Activated naive CD4-positive, alpha-beta T cell treated with anti-CD3 and anti-CD28 coated beads for 36 hours (primary cell): ENCODE measurements around the gene ZEB2. TPM values are rescaled to one million over a fixed set of nuclear protein-coding genes. Genes with fewer than 3 reads are reported as not detected.

Source experiments
- CTCF ChIA-PET: fragments of 350-600 bp; sonication (Branson Sonifier 250); formaldehyde crosslinking; loops from one replicate; lab custom pipeline; 2021; ENCODE audit warnings: antibody characterized with exemption; lab: Charles Lee
- DNase-seq: peaks from one replicate; pipeline ENCODE4 v3.0.0-alpha.2; 2020
- H3K27ac Mint-ChIP-seq: one replicate; pipeline ENCODE4 v1.8.0; 2021; ENCODE audit warnings: mild to moderate bottlenecking, mixed read lengths
- H3K27me3 Mint-ChIP-seq: one replicate; pipeline ENCODE4 v1.8.0; 2021; ENCODE audit warnings: low read depth, mixed read lengths
- H3K36me3 Mint-ChIP-seq: one replicate; pipeline ENCODE4 v1.8.0; 2021; ENCODE audit warnings: low read depth, mixed read lengths
- H3K4me1 Mint-ChIP-seq: one replicate; pipeline ENCODE4 v1.8.0; 2021; ENCODE audit warnings: low read depth, mixed read lengths
- H3K4me3 Mint-ChIP-seq: one replicate; pipeline ENCODE4 v1.8.0; 2021; ENCODE audit warnings: mild to moderate bottlenecking, moderate library complexity, mixed read lengths
- H3K9me3 Mint-ChIP-seq: one replicate; pipeline ENCODE4 v1.8.0; 2021; ENCODE audit warnings: mixed read lengths
- intact Hi-C: fragments of 100-400 bp; cut with micrococcal nuclease; formaldehyde crosslinking; loops from one replicate; pipeline ENCODE4 v1.15.1; 2023
- total RNA-seq, 2 experiments: library from RNA; stranded (reverse); gene quantifications; one replicate each; pipeline ENCODE4 v1.2.3, GENCODE V29; 2021

The ZEB2 gene
- total RNA-seq, 2 experiments from 2014 or later, result 4.3 to 4.9 TPM

DNA sequence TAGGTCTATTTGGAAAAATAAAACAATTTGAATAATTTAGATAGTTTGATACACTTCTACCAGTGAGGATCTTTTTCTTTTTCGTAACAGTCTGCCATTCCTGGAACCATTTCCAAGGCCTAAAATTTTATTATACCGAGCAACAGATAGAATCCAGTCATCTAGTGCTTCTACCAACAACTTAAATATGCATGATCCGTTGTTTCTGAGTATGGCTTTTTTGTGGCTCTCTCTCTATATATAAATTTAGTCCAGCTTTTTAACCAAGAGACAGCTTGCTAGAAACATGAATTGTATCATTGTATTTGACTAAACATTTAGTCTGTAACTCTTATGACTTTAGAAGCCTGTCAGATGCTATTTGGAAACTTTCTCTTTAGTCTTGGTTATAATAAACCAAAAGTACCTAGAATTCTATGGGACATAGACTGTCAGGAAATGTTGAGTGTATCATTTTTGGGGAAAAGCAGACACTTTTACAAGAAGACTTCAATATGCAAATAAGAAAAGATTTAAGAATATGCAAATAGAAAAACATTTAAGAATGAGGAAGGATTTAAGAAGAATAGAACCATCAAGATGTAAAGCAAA is 161.4 kb downstream of the ZEB2 start:
- no peaks in the 10 kb centered on the region for H3K9me3 Mint-ChIP-seq
- DNase-seq, result no peak
- intact Hi-C loops, result loop anchor here (1.0 kb wide), 5 partner anchors 25 to 175 kb away; no protein-coding TSS in a partner anchor
- CTCF ChIA-PET, result no interaction called here
- H3K27ac Mint-ChIP-seq, result peak overlapping the region; percentile 7
- no peaks in the 10 kb centered on the region for H3K27me3 Mint-ChIP-seq
- no peak overlapping the region for H3K4me3 Mint-ChIP-seq
- H3K4me1 Mint-ChIP-seq, result peaks cover 18% of the 10 kb centered on the region
- no peaks in the 10 kb centered on the region for H3K36me3 Mint-ChIP-seq

DNA sequence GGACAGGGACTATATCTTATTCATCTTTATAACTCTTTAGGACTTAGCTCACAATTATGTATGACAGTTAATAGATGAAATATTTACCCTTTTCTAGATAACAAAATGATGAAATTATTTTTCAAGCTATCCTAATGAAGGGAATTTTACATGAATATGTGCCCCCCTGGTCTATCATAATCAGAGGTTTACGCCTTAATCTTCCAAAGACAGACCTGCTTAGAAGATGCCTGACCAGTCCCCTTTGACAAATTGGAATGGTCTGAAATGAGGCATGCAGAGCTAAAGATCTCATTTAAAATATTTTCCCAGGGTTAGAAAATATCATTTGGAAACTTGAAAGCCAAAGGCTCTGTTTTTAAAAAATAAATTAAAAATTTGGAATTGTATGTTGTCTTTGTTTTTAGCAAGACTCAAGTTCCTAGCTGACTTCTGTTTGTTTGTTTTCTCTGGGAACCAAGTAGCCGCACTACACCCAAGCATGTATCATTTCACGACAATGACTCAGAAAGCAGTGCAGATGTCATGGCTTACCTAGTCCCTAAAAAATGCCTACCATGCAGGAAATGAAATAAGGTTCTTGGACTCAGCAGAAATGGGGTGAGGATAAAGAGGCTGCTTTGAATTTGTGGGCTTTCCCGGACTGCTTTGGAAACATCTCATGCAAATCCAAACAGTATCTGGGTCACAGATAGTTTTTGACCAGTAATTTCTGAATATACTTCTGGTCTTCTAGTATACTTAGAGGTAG is 162.1 kb downstream of the ZEB2 start:
- no peaks in the 10 kb centered on the region for H3K27me3 Mint-ChIP-seq

DNA sequence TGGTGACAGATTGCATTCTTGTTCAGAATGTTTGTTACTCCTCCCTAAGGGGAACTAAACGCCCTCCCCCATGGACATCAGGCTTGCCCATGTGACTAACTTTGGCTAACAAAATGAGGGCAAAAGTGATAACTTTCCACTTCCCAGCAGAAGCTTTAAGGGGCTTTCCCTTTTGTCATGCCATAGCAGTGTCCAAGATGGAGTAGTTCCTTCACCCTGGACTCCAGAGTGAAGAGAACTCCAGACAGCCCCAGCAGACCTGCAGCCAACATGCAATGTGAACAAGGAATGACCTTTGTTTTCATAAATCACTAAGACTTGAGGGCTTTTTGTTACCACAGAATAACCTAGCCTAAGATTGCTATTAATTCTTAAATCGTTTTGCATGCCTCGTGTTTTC is 163.5 kb downstream of the ZEB2 start:
- no peaks in the 10 kb centered on the region for H3K36me3 Mint-ChIP-seq
- intact Hi-C loops, result no loop called here

More for the DNA sequence above, 162.1 kb downstream of the ZEB2 start:
- CTCF ChIA-PET, result no interaction called here
- DNase-seq, result peak; percentile 47
- Mint-ChIP-seq H3K4me3 (no peak overlapping the region), H3K36me3 (no peaks in the 10 kb centered on the region), H3K27ac (no peak overlapping the region), H3K9me3 (no peaks in the 10 kb centered on the region), H3K4me1 (peaks cover 18% of the 10 kb centered on the region)
- intact Hi-C loops, result loop anchor here (1.0 kb wide), 5 partner anchors 26 to 174 kb away; no protein-coding TSS in a partner anchor

DNA sequence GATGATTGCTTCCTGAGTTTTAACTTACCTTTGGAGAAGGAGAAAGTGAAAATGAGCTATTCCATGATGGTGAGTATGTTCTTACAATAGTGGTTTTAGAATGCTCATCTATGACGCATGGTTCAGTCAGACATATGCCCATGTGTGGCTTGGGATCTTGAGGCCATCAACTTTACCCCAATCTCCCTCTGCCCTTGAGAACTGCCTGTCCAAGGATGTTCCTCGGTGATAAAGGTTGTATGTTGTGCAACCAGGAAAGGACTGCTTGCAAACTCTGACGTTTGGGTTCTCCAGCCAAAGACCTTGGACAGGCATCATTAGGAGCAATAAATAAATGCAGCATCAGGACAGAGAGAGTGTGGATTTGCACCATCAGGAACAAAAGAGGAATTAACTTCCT is 165.0 kb downstream of the ZEB2 start:
- peaks cover 31% of the 10 kb centered on the region for H3K4me1 Mint-ChIP-seq
- H3K36me3 Mint-ChIP-seq, result no peaks in the 10 kb centered on the region
- no peak overlapping the region for H3K27ac Mint-ChIP-seq
- H3K9me3 Mint-ChIP-seq, result no peaks in the 10 kb centered on the region
- DNase-seq, result no peak
- no peak overlapping the region for H3K4me3 Mint-ChIP-seq
- intact Hi-C loops, result no loop called here
- no peaks in the 10 kb centered on the region for H3K27me3 Mint-ChIP-seq
- CTCF ChIA-PET, result no interaction called here

More for the DNA sequence above, 163.5 kb downstream of the ZEB2 start:
- Mint-ChIP-seq H3K27ac (no peak overlapping the region), H3K27me3 (no peaks in the 10 kb centered on the region), H3K4me3 (no peak overlapping the region), H3K9me3 (no peaks in the 10 kb centered on the region), H3K4me1 (peaks cover 20% of the 10 kb centered on the region)
- DNase-seq, result no peak
- CTCF ChIA-PET, result no interaction called here

DNA sequence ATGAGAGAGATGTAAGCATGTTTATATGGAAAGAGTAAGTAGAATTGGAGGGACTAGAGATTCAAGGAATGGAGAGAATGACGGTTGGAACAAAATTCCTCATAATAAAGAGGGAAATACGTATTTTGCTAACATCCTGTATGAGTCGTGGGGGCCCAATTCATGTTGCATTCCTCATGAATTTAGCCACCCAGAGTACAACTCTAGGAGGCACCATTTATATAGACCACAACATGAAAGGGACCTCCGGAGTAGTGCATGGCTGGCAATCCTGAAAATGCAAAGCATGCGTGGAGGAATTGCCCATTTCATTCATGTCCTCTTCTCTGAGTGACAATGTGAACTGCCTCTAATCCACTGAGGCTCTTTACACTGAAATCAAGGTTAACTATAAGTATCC is 168.2 kb downstream of the ZEB2 start:
- H3K4me1 Mint-ChIP-seq, result peaks cover 16% of the 10 kb centered on the region
- CTCF ChIA-PET, result no interaction called here
- intact Hi-C loops, result no loop called here
- H3K9me3 Mint-ChIP-seq, result no peaks in the 10 kb centered on the region
- no peak overlapping the region for H3K27ac Mint-ChIP-seq
- no peaks in the 10 kb centered on the region for H3K27me3 Mint-ChIP-seq
- H3K36me3 Mint-ChIP-seq, result no peaks in the 10 kb centered on the region
- DNase-seq, result no peak
- H3K4me3 Mint-ChIP-seq, result no peak overlapping the region

DNA sequence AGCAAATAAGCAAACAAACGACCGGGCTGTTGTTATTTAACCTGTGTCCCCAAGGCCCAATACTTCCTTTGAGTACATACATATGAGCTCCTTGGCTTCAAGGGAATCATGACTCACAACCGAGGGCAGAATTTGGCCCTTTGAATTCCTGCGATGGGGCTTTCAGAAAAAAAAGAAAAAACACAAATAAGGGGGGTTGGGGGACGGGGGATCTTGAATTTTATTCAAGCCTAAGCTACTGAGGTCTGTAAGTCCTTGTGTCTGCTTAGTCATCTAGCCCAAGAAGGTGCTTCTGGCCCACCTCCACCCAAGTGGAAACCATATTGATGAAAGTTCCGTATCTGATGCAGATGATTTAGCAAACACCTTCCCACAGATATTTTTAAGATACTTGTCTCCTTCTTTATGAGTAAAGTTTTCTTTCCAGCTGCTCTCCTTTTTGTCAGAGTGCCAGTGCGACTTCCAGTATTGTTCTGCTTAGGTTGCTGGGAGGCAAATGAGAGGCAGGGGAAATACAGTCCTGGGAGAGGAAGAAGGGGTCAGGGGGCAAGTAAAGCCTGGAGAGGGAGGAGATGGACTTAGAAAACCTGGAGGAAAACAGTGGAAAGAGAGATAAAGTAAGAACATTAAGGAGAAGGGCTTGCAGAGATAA is 169.6 kb downstream of the ZEB2 start:
- H3K4me3 Mint-ChIP-seq, result no peak overlapping the region
- CTCF ChIA-PET, result no interaction called here
- no peaks in the 10 kb centered on the region for H3K27me3 Mint-ChIP-seq
- no peak overlapping the region for H3K27ac Mint-ChIP-seq
- H3K4me1 Mint-ChIP-seq, result peaks cover 15% of the 10 kb centered on the region
- no peak for DNase-seq
- no peaks in the 10 kb centered on the region for H3K36me3 Mint-ChIP-seq
- H3K9me3 Mint-ChIP-seq, result no peaks in the 10 kb centered on the region
- intact Hi-C loops, result no loop called here

DNA sequence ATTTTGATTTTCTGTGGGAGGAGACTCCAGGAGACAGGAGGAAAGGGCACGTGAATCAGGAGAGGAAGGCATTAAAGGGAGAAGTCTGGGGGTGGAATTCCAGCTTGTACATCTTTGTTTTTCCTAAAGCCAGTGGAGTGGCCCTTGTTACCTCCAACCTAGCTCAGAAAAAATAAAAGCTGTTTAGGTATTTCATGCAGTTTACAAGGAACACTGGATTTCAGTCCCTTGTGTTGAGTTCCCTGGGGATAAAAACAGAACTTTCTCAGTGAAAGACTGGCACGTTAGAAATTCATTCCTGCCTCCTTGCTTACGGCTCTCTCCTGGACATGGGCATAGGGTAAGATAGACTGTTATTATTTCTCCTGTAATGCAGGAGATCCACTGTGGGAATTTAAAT is 170.2 kb downstream of the ZEB2 start:
- DNase-seq, result no peak
- H3K4me3 Mint-ChIP-seq, result no peak overlapping the region

DNA sequence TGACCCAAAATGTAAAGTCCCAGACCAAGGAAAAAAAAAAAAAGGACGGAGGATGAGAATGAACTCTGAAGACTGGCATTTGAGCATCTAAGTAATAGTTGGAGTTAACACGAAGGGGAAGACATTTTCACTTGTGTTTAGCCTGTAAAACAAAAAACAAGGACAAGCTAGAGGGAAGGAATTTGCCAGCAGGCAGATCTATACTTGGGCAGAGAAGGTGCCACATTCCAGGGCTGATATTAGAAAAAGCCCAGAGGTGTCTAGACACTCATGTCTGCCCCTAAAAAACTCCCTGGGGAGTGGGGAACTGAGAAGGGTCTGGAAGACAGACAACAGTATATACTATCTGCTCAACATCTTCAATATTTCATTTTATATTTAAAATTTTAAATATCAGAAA is 171.1 kb downstream of the ZEB2 start:
- H3K4me3 Mint-ChIP-seq, result no peak overlapping the region
- intact Hi-C loops, result no loop called here
- peaks cover 15% of the 10 kb centered on the region for H3K4me1 Mint-ChIP-seq
- CTCF ChIA-PET, result interaction anchor here (0.6 kb wide), 1 partner anchor 151 kb away, joined by 5 read pairs; no protein-coding TSS in a partner anchor
- H3K9me3 Mint-ChIP-seq, result no peaks in the 10 kb centered on the region
- no peak overlapping the region for H3K27ac Mint-ChIP-seq
- H3K27me3 Mint-ChIP-seq, result no peaks in the 10 kb centered on the region
- no peak for DNase-seq
- no peaks in the 10 kb centered on the region for H3K36me3 Mint-ChIP-seq

More for the DNA sequence above, 170.2 kb downstream of the ZEB2 start:
- H3K4me1 Mint-ChIP-seq, result peaks cover 15% of the 10 kb centered on the region
- intact Hi-C loops, result no loop called here
- CTCF ChIA-PET, result no interaction called here
- H3K27ac Mint-ChIP-seq, result no peak overlapping the region
- H3K36me3 Mint-ChIP-seq, result no peaks in the 10 kb centered on the region
- H3K27me3 Mint-ChIP-seq, result no peaks in the 10 kb centered on the region
- H3K9me3 Mint-ChIP-seq, result no peaks in the 10 kb centered on the region

DNA sequence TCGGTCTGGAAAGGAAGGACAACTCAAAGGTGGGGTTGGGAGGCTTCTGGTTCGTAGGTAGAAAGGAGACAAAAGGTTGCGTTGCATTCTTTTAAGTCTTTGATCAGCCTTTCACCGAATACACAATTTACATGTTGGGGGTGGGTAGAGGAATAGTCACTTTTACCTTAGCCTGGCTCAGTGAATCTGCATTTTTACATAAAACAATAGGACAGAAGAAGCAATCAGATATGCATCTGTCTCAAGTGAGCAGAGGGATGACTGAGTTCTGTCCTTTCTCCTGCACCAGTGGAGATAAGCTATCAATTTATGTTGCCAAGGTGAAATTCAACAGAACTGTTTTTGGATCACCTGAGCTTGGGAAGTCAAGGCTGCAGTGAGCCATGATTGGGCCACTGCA is 173.7 kb downstream of the ZEB2 start:
- Mint-ChIP-seq H3K27ac (no peak overlapping the region), H3K4me3 (no peak overlapping the region), H3K36me3 (no peaks in the 10 kb centered on the region), H3K9me3 (no peaks in the 10 kb centered on the region), H3K4me1 (peaks cover 25% of the 10 kb centered on the region), H3K27me3 (no peaks in the 10 kb centered on the region)
- intact Hi-C loops, result no loop called here
- CTCF ChIA-PET, result interaction anchor here (0.6 kb wide), 1 partner anchor 20 kb away, joined by 4 read pairs; no protein-coding TSS in a partner anchor
- DNase-seq, result no peak

DNA sequence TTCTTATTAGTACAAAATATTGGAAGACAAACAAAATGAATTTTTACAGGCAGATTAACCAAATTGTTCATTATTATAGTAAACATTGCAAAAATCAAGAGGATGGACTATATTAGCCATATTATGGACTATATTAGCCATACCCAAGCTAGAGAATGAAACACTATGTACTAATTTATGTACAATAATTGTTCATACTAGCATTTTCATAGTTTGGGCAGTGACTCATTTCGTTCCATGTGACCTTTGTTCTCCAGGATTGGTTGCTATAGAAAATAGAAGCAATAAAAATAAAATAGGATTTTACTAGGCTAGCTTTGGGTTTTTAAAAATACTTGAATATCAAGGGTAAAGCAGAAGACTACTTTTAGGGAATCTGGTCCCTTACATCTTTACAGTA is 176.8 kb downstream of the ZEB2 start:
- H3K4me3 Mint-ChIP-seq, result no peak overlapping the region
- no peaks in the 10 kb centered on the region for H3K9me3 Mint-ChIP-seq
- H3K27me3 Mint-ChIP-seq, result no peaks in the 10 kb centered on the region
- CTCF ChIA-PET, result interaction anchor here (0.6 to 0.7 kb wide), 2 partner anchors 32 to 379 kb away, joined by 3 to 4 read pairs; no protein-coding TSS in a partner anchor
- intact Hi-C loops, result no loop called here
- DNase-seq, result no peak
- no peaks in the 10 kb centered on the region for H3K36me3 Mint-ChIP-seq
- H3K27ac Mint-ChIP-seq, result no peak overlapping the region
- H3K4me1 Mint-ChIP-seq, result peaks cover 30% of the 10 kb centered on the region

DNA sequence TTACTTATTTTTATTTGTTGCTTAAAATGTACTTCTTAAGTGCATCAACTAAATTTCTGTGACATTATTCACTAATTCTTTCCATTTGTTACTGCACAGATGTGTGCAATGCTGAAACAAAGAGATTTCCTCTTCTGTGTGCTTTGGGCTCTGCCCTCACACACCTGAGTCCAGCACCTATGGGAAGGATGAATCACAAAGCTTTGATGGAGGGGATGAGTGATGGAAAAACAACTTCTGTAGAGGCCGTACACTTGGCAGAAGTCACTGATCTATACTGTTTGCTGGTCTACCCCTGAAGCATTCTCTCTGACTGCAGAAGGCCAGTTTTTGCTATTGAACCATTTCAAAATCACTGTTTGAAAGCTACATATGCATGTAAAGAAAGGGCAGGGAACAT is 178.4 kb downstream of the ZEB2 start:
- Mint-ChIP-seq H3K4me3 (no peak overlapping the region), H3K4me1 (peaks cover 30% of the 10 kb centered on the region), H3K36me3 (no peaks in the 10 kb centered on the region), H3K27me3 (no peaks in the 10 kb centered on the region), H3K9me3 (no peaks in the 10 kb centered on the region), H3K27ac (no peak overlapping the region)
- intact Hi-C loops, result no loop called here
- DNase-seq, result no peak
- CTCF ChIA-PET, result no interaction called here

DNA sequence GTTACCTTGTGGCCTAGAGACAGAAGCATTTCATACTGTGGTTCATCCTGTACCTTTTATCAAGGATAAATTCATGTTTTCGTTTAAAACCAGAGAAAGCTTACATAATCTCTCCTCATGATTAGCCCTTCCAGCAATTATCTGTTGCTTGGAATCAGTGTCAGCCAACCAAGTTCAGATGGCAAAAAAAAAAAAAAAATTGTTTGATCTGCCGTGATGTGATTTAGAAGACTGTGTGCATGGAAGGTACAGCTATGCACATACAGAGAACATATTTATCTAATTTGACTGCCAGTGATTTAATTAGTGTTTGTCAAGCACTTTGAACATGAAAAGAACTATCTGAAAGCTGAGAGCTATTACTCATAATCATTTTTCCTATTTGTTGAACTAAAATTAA is 180.9 kb downstream of the ZEB2 start:
- intact Hi-C loops, result loop anchor here (10.0 kb wide), 1 partner anchor 1254 kb away; no protein-coding TSS in a partner anchor
- Mint-ChIP-seq H3K9me3 (no peaks in the 10 kb centered on the region), H3K4me1 (peaks cover 30% of the 10 kb centered on the region), H3K36me3 (no peaks in the 10 kb centered on the region), H3K27ac (no peak overlapping the region), H3K4me3 (no peak overlapping the region), H3K27me3 (no peaks in the 10 kb centered on the region)
- no peak for DNase-seq
- CTCF ChIA-PET, result interaction anchor here (0.7 kb wide), 1 partner anchor 8 kb away, joined by 5 read pairs; no protein-coding TSS in a partner anchor
